DMS 273 (cell line): ENCODE measurements around the gene HMGXB3.
"Not testable (repeated sequence)": the region's sequence is repeated elsewhere in the genome, so short reads cannot be mapped to it uniquely, and the experiment has no call there.

Experiments used
- DNase-seq: peaks from one replicate; lab custom pipeline; 2025; ENCODE audit not compliant: unreplicated experiment; lab: John Stamatoyannopoulos, UW

HMGXB3 gene

DNA sequence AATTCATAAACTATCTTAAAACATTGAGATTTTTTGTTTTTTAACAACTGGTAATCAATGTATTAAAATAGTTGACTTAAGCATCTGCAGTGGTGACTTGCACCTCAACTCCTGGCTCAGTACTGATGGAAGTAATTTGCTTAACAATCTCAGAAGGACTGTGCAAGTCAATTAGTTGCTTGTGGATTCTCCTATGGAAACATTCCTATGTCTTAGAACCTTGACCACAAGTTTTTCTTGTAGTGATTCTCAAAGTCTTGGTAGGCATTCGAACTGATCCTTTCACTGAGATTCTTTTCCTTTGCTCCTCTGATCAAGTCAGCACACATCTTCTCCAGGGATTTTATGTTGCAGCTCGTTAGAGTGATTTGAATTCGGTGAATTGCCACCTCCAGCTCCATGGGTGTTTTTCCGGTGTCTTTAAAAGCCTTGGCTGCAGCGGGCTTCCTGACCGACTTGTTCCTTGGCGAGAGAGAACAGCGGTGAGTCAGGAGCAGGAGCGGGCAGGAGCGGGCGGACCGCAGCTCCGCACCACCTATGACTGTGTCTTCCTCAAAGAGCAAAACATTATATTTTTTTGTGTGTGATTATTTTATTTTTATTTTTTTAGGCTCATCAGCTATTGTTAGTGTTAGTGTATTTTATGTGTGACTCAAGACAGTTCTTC is 21.1 kb downstream of the HMGXB3 start:
- no peak for DNase-seq

- DNase-seq = no peak
These were observed 21.6 kb downstream of the HMGXB3 start for GRCh38 chr5:150022158-150022531.

GRCh38 chr5:150022681-150023080 is 22.1 kb downstream of the HMGXB3 start:
- DNase-seq = no peak

DNA sequence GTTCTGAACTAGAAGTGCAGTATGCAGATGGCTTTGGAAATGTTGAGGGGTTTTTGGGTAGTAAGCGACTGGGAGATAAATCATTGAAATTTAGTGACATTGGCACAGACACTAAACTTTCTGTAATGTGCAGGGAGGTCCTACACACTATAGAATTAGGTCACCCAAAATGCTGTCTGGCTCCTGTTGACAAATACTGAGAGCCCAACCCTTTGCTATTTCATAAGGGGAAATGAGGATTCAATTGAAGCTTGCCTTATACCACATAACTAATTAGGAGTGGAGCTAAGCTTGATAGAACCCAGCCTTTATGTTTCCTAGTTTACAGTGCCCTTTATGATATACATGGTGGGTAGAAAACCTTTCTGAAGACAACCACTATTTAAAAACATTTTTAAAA is 22.6 kb downstream of the HMGXB3 start:
- DNase-seq = no peak

DNA sequence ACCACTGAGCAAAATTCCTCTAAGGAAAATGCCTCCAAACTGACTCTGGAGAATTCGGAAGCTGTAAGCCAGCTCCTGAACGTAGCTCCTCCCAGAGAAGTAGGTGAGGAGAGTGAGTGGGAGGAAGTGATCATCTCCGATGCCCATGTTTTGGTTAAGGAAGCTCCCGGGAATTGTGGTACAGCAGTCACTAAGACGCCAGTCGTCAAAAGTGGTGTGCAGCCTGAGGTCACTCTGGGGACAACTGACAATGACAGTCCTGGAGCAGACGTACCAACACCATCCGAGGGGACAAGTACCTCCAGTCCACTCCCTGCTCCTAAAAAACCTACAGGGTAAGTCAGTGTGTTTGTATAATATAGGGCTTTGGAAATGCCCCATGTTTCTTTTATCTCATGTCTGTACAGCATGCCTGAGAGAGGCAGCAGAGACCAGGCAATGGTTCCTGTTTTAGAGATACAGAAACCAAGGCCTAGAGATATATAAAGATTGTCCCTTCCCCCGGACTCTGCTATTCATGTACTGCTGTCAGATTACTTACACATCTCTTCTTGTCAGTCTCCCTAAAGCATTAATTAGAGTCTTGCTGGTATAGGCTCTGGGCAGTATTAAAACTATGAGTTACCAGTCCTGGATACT is 23.9 kb downstream of the HMGXB3 start:
- DNase-seq = no peak

- peak; percentile 23 for DNase-seq
These were observed 26.2 kb downstream of the HMGXB3 start for GRCh38 chr5:150026682-150027172.

GRCh38 chr5:150028047-150028446 is 27.5 kb downstream of the HMGXB3 start:
- not testable (repeated sequence) for DNase-seq

DNA sequence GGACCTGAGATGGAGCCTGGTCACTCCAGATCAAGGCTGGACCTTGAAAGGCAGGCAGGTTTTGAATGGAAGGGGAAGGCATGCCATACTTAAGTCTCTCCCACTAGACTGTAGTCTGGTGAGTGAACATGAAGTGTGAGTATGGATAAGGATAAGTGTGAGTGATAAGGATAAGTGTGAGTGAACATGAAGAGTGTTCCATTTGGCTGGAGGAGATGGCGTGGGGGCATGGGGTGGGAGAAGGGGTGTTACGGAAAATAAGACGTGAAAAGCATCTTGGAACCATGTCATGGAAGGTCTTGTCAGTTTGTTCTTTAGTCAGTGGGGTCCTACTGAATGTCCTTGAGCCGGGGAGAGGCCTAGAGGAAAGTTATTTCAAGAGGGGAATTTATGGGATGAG is 32.8 kb downstream of the HMGXB3 start:
- no peak for DNase-seq

DNA sequence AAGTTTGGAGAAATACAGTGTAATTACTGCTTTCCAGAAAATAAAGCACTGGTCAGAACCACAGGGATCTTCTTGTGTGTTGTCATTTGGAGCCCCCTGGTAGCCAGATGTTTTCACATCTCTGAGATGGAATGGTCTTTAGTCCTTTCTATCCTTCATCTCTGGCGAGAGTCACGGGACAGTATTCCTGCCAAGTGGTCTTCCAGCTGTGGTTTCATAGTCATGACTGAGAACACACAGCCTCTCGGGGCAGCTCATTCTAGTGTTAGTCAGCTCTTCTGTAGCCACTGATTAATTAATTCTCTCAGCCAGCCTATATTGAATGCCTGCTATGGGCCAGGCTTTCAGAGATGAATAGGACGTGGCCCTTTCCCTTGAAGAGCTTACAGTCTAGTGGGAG is 34.1 kb downstream of the HMGXB3 start:
- DNase-seq = no peak

DNA sequence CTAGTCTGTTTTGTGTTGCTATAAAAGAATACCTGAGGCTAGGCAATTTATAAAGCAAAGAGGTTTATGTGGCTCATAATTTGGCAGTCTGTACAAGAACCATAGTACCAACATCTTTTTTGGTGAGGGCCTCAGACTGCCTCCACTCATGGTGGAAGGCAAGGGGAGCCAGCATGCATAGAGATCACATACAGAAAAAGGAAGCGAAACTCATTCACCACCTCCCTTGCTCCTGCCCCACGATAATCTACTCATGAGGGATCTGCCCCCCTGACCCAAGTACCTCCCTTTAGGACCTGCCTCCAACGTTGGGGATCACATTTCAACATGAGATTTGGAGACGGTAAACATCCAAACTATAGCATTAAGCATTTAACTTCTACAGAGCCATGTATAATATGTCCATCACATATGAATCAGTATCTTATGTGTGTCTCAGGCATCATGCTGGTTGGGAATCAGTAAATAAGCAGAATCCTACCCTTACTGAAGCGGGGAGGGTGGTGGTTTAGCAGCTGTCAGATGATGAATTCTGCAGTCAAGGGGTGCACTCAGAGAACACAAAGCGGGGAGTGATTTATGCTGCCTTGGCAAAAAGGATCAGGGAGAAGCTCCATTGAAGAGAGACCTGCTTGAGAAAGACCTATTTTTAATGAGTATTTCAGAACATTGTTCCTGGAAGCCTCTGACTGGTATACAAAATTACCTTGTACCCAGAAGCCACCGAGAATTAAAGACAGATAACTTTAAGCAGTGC is 34.8 kb downstream of the HMGXB3 start:
- no peak for DNase-seq

DNA sequence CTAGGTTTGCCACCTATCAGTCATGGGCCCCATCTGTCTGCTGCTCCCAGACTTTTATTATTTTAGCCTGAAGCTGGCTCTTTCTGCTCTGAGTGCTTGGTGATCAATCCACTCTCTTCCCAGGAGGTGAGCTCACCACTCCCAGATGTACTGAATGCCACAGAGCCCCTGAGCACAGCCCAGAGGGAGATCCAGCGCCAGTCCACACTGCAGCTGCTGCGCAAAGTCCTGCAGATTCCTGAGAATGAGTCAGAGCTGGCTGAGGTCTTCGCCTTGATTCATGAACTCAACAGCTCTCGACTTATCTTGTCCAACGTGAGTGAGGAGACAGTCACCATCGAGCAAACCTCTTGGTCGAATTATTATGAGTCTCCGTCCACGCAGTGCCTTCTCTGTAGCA is 36.0 kb downstream of the HMGXB3 start:
- DNase-seq = no peak

GRCh38 chr5:150038547-150038946 is 38.0 kb downstream of the HMGXB3 start:
- DNase-seq = no peak

GRCh38 chr5:150042459-150042858 is 41.9 kb downstream of the HMGXB3 start:
- no peak for DNase-seq

GRCh38 chr5:150043657-150044328 is 43.3 kb downstream of the HMGXB3 start:
- DNase-seq = no peak

- no peak for DNase-seq
These were observed 43.8 kb downstream of the HMGXB3 start for GRCh38 chr5:150044329-150044681.

GRCh38 chr5:150044712-150045111 is 44.2 kb downstream of the HMGXB3 start:
- no peak for DNase-seq

DNA sequence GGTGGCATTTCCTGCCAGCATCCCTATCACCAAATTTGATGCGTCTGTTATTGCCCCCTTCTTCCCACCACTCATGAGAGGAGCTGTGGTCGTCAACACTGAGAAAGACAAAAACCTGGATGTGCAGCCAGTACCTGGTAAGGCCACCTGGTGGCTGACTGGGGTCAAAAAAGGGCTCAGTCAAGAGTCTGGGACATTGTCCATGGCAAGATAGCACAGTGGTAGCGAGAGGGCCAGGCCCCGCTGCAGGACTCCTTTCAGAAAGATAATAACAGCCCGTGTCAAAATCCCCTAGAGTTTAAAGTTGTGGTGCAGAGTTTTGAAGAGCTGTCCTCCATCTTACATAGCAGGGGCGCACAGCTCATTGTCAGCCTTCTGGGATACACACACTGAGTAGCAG is 45.0 kb downstream of the HMGXB3 start:
- no peak for DNase-seq

- DNase-seq = no peak
These were observed 45.5 kb downstream of the HMGXB3 start for GRCh38 chr5:150046031-150046430.

GRCh38 chr5:150050172-150050811 is 49.8 kb downstream of the HMGXB3 start:
- not testable (repeated sequence) for DNase-seq

GRCh38 chr5:150051657-150052195 is 51.2 kb downstream of the HMGXB3 start:
- DNase-seq = no peak
